Activated naive CD8-positive, alpha-beta T cell treated with anti-CD3 and anti-CD28 coated beads, Interleukin-2, amount 10 ng/mL, durations not matched to agents 7 days and 5 days (primary cell): ENCODE measurements around the gene TCN2. TPM values are rescaled to one million over a fixed set of nuclear protein-coding genes. Genes with fewer than 3 reads are reported as not detected.
"Not testable (repeated sequence)": the region's sequence is repeated elsewhere in the genome, so short reads cannot be mapped to it uniquely, and the experiment has no call there.

Experiments
- ATAC-seq: fragments of 150-1000 bp; cut with Tn5 transposase; one replicate; pipeline ENCODE4 v1.10.0; 2021; ENCODE audit warnings: low read depth, moderate library complexity
- POLR2A ChIA-PET: fragments of 350-600 bp; sonication (Branson Sonifier 250); formaldehyde crosslinking; loops from one replicate; lab custom pipeline; 2021; ENCODE audit warnings: antibody characterized with exemption; lab: Charles Lee
- DNase-seq: peaks from one replicate; pipeline ENCODE4 v3.0.0; 2021
- H3K27ac Mint-ChIP-seq: one replicate; pipeline ENCODE4 v1.8.0; 2022; ENCODE audit warnings: mild to moderate bottlenecking, mixed read lengths
- H3K27me3 Mint-ChIP-seq: one replicate; pipeline ENCODE4 v1.8.0; 2022; ENCODE audit warnings: mild to moderate bottlenecking, moderate library complexity, mixed read lengths
- H3K36me3 Mint-ChIP-seq: one replicate; pipeline ENCODE4 v1.8.0; 2021; ENCODE audit warnings: mild to moderate bottlenecking, mixed read lengths
- H3K4me1 Mint-ChIP-seq: one replicate; pipeline ENCODE4 v1.8.0; 2021; ENCODE audit warnings: mixed read lengths
- H3K4me3 Mint-ChIP-seq: one replicate; pipeline ENCODE4 v1.8.0; 2022; ENCODE audit warnings: mild to moderate bottlenecking, moderate library complexity, mixed read lengths
- H3K9me3 Mint-ChIP-seq: one replicate; pipeline ENCODE4 v1.8.0; 2021; ENCODE audit warnings: mixed read lengths
- total RNA-seq, 2 experiments: library from RNA; stranded (reverse); gene quantifications; one replicate each; pipeline ENCODE4 v1.2.3, GENCODE V29; 2021

Gene TCN2
- total RNA-seq = under 1 TPM; 0.28 to 0.94 TPM

DNA sequence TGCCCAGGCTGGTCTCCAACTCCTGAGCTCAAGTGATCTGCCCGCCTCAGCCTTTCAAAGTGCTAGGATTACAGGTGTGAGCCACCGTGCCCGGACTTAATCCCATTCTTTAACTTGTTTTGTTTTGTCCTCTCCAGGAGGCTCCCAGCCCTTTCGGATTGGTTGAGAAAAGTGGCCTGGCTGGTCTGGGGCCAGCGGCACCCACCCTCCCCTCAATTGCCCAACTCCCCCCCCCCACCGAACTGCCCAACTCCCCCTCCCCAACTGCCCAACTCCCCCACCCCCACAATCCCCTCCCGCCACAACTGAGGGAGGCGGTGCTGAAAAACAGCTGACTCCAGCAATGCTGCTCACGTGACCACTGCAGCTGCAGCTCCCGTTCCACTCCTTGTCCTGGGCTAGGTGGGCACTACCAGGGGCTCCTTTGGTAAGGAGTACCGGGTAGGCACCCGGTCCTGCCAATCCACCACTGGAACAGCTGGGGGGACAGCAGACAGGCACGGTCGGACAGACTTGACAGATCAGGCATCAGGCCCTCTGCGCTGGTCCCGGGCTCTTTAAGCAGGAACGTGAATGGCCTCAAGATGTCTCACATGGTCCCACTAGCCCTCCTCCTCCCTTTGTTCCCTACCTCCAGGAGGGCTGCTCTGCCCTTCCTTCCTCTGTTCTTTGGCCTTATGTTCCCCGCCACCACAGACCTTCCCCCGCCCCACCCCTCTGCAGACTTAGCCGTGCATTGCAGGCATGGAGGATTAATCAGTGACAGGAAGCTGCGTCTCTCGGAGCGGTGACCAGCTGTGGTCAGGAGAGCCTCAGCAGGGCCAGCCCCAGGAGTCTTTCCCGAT is at the start of gene TCN2:
Gene TCN2, plus strand, starts transcription at position 720 of the 845 bp plus-strand sequence. CDS start 158 bp downstream, outside the sequence.
- peaks cover 11% of the 10 kb centered on the region for H3K27me3 Mint-ChIP-seq
- POLR2A ChIA-PET = interaction anchor here (1.0 to 1.4 kb wide), 2 partner anchors 28 to 149 kb away, joined by 3 to 5 read pairs; partner anchors contain the start of gene SLC35E4
- ATAC-seq = peak; percentile 73
- peaks cover 35% of the 10 kb centered on the region for H3K4me1 Mint-ChIP-seq
- peak within 1 kb of the TSS; percentile 75 for H3K27ac Mint-ChIP-seq
- H3K9me3 Mint-ChIP-seq = no peaks in the 10 kb centered on the region
- H3K4me3 Mint-ChIP-seq = peak within 1 kb of the TSS; percentile 81
- H3K36me3 Mint-ChIP-seq = no peaks in the 10 kb centered on the region
- peak; percentile 55 for DNase-seq

DNA sequence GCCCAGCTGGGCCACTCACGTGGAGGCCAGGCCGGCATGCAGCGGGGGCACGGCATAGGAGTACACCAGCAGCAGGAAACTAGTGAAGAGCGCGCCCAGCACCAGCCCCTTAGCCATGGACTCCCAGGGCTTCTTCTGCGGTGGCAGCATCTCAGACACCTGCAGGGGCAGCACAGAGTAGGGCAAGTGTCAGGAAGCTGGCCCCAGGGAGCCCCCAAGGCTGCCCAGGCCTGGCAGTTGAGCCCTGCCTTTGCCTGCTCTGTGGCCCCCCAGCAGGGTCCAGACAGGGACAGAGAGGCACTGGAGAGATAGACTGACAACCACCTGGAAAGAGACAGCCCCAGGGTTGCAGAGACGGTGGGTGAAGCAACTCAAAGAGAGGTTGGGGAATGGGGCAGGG is 49.7 kb upstream of the TCN2 start:
- no peak overlapping the region for H3K4me3 Mint-ChIP-seq

DNA sequence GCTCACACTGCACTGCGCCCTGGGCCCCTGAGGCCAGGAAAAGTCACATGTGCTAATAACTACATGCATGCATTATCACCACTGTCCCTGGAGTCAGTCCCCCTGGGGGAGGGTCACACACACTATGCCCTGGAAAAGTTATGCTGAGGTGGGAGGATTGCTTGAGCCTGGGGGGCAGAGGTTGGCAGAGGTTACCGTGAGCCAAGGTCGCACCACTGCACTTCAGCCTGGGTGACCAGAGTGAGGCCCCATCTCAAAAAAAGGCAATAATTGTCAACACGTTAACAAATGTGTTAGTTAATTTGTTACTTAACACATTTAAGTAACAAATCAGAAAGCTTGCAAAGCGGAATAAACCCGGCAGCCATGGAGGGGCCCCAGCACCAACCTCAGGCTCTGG is 47.1 kb upstream of the TCN2 start:
- no peaks in the 10 kb centered on the region for H3K9me3 Mint-ChIP-seq
- DNase-seq = no peak
- H3K27ac Mint-ChIP-seq = no peak overlapping the region
- H3K27me3 Mint-ChIP-seq = no peaks in the 10 kb centered on the region
- no peak overlapping the region for H3K4me3 Mint-ChIP-seq
- no peaks in the 10 kb centered on the region for H3K36me3 Mint-ChIP-seq
- no peaks in the 10 kb centered on the region for H3K4me1 Mint-ChIP-seq
- no peak for ATAC-seq
- POLR2A ChIA-PET = no interaction called here

More for the DNA sequence above, 49.7 kb upstream of the TCN2 start:
- H3K9me3 Mint-ChIP-seq = no peaks in the 10 kb centered on the region
- POLR2A ChIA-PET = no interaction called here
- H3K36me3 Mint-ChIP-seq = no peaks in the 10 kb centered on the region
- no peak for DNase-seq
- no peak for ATAC-seq
- no peaks in the 10 kb centered on the region for H3K27me3 Mint-ChIP-seq
- H3K27ac Mint-ChIP-seq = no peak overlapping the region
- no peaks in the 10 kb centered on the region for H3K4me1 Mint-ChIP-seq

DNA sequence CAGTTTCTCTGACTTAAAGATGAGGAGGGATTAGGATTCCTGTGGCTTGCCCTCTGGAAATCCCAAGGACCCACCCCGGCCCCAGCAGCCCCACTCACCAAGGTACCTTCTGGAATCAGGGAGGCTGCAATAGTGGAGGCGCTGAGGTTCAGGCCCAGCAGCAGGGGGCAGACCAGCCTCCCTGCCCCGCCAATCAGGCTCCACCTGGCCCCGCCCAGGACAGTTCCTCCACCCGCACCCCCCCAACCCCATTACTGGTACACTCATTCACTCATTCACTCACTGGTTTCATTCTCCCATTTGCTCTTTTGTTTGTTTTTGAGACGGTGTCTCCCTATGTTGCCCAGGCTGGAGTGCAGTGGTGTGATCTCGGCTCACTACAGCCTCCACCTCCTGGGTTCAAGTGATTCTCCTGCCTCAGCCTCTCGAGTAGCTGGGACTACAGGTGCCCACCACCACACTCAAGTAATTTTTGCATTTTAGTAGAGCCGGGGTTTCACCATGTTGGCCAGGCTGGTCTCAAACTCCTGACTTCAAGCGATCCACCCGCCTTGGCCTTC is 46.3 kb upstream of the TCN2 start:
- H3K9me3 Mint-ChIP-seq, H3K27ac Mint-ChIP-seq, H3K4me1 Mint-ChIP-seq, H3K36me3 Mint-ChIP-seq, H3K27me3 Mint-ChIP-seq, POLR2A ChIA-PET, H3K4me3 Mint-ChIP-seq, DNase-seq: not testable (repeated sequence)
- ATAC-seq = peak; percentile 52

DNA sequence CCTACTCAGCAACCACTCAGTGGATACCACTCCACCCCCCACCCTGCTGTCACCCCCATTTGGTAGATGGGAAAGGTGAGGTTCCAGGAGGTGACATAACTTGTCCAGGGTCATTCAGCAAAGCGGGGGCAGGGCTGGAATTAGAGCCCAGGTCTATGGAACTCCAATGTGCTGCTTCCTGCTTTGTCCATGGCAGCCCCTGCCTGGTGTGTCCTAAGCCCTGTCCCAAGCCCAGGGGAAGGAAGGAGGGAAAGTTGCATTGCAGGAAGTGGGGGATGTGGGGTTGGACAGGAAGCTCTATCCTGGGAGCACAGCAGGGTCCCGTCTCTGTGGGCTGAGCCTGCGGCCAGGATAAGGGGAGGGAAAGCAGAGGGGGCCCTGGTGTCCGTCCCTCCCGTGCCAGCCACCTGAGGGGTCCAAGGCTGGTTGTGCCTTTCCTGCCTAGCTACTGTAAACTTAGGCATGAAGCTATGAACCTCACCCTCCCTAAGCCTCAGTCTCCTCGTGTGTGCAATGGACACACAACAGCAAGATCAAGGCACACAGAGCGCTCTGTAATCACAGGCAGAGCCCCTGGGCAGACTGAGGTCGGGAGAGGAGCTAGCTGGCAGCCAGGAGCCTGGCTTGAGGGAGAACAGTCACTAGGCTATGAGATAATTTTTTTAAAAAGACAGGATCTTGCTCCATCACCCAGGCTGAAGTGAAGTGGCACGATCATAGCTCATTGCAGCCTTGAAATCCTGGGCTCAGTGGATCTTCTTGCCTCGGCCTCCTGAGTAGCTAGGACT is 45.4 kb upstream of the TCN2 start:
- POLR2A ChIA-PET = no interaction called here
- Mint-ChIP-seq H3K4me1 (no peaks in the 10 kb centered on the region), H3K27ac (no peak overlapping the region), H3K4me3 (no peak overlapping the region), H3K27me3 (peaks cover 2% of the 10 kb centered on the region), H3K36me3 (no peaks in the 10 kb centered on the region), H3K9me3 (no peaks in the 10 kb centered on the region)
- DNase-seq (no peak), ATAC-seq (no peak)

DNA sequence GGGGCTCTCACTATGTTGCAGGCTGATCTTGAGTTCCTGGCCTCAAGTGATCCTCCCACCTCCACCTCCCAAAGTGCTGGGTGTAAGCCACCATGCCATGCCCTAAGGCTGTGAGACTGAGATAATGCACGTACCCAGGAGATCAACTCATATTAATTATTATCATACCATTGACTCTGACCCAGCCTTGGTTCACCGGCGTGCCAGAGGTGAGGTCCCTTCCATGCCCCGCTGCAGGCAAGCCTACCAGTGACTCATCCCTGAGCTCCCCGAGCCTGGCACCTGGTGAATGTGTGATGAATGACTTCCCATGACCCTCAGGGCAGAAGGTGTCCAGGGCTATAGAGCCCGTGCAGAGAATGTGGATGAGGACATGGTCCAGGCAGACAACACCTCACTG is 44.6 kb upstream of the TCN2 start:
- peaks cover 3% of the 10 kb centered on the region for H3K27me3 Mint-ChIP-seq
- no peaks in the 10 kb centered on the region for H3K36me3 Mint-ChIP-seq
- H3K27ac Mint-ChIP-seq = no peak overlapping the region
- no peak for ATAC-seq
- POLR2A ChIA-PET = no interaction called here
- H3K4me1 Mint-ChIP-seq = no peaks in the 10 kb centered on the region
- DNase-seq = no peak
- no peaks in the 10 kb centered on the region for H3K9me3 Mint-ChIP-seq
- no peak overlapping the region for H3K4me3 Mint-ChIP-seq

DNA sequence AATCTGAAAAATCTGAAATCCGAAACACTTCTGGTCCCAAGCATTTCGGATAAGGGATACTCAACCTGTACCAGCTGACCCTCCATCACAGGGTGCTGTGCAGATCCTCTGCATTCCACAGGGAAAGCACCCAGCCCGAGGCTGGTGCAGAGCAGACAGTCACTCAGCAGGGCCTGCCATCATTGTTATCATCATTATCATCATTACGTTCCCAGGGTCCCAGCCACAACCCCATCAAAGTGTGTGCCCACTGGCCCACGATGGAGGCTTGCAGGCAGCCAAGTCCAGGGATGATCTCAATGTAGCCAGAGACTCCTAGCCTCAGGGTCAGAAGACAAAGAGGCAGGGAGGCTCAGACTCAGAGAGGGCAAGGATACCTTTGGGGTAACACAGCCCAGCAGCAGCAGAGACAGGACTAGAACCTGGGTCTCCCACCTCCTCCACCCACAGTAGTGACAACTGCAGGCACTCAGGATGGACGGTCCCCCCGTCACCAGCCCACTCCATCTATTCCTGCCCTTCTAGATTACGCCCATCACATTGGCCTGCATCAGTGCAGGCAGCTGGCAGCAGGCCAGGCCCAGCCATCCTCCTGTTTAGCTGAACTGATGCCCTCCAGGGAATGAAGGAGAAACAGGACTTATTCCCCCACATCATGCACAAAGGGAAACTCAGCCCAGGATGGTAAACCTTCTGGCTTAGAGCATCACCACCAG is 42.8 kb upstream of the TCN2 start:
- Mint-ChIP-seq H3K9me3 (no peaks in the 10 kb centered on the region), H3K36me3 (no peaks in the 10 kb centered on the region), H3K27ac (no peak overlapping the region), H3K4me3 (no peak overlapping the region), H3K4me1 (no peaks in the 10 kb centered on the region), H3K27me3 (peaks cover 3% of the 10 kb centered on the region)
- no peak for ATAC-seq
- DNase-seq = no peak
- POLR2A ChIA-PET = no interaction called here

DNA sequence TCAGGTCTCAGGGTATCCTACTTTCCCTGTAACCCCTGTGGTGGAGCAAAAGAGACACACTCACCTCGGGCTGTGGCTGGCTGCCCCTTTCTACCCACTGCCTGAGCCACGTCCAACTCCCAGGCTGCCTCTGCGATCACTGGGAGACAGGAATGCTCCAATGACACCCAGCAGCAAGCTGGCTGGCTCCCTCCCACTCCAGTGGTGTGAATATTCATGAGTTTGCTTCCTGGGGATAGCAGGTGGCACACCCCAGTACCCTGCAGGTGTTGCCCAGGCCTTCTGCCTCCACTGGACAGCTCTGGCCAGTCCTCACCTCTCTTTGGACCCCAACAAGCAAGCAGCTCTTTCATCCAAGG is 42.2 kb upstream of the TCN2 start:
- POLR2A ChIA-PET = no interaction called here
- Mint-ChIP-seq H3K9me3 (no peaks in the 10 kb centered on the region), H3K27ac (no peak overlapping the region), H3K36me3 (no peaks in the 10 kb centered on the region), H3K4me3 (no peak overlapping the region), H3K4me1 (no peaks in the 10 kb centered on the region), H3K27me3 (peaks cover 3% of the 10 kb centered on the region)
- no peak for ATAC-seq
- DNase-seq = no peak

DNA sequence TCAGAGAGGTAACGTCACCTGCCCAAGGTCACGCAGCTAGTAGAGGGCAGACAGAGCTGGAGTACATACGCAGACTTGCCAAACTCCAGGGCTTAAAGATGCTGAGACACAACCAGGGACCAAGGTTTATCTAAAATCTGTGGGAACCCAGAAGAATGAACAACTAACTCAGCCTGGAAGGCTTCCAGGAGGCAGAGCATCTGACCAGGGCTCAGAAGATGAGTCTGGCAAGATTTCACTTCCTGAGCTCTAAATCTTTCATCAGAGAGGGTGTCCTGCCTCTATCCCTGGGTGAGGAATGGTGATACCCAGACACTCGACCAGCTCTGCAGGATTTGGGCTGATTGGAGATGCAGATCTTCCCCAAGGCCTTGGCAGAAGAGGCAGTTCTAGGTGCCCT is 41.6 kb upstream of the TCN2 start:
- Mint-ChIP-seq H3K4me3 (no peak overlapping the region), H3K27me3 (peaks cover 3% of the 10 kb centered on the region), H3K27ac (no peak overlapping the region), H3K9me3 (no peaks in the 10 kb centered on the region), H3K36me3 (no peaks in the 10 kb centered on the region), H3K4me1 (no peaks in the 10 kb centered on the region)
- POLR2A ChIA-PET = no interaction called here
- ATAC-seq (no peak), DNase-seq (no peak)

DNA sequence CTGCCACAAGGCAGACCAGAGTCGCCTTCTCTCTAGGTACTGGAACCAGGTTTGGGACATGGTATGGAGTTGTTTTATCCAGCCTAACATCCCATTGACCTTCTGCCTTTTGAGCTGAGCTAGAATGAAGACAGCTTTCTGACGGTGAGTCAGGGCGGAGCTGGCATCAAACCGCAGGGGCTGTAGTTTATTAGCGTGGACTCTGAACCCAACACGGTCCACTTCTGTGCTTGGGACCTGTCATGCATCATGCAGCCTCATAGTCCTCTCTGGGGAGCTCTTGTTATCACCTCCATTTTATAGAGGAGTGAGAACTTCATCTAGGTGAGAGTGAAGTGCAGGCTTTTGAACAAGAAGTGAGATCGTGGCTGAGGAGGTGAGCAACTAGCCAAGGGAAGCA is 40.8 kb upstream of the TCN2 start:
- Mint-ChIP-seq H3K27me3 (peaks cover 6% of the 10 kb centered on the region), H3K36me3 (no peaks in the 10 kb centered on the region), H3K4me3 (no peak overlapping the region), H3K4me1 (no peaks in the 10 kb centered on the region), H3K9me3 (no peaks in the 10 kb centered on the region), H3K27ac (no peak overlapping the region)
- POLR2A ChIA-PET = no interaction called here
- ATAC-seq (no peak), DNase-seq (no peak)

DNA sequence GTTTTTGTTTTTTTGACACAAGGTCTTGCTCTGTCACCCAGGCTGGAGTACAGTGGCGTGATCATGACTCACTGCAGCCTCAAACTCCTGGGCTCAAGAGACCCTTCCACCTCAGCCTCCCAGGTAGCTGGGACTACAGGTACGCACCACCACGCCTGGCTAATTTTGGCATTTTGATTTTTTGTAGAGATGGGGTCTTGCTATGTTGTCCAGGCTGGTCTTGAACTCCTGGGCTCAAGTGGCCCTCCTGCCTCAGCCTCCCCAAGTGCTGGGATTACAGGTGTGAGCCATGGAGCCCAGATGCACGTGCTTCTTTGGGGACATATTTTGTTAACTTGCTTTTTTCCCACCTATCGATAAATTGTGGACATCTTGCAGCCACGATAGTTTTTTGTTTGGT is 39.7 kb upstream of the TCN2 start:
- not testable (repeated sequence) for DNase-seq, ATAC-seq, H3K36me3 Mint-ChIP-seq, H3K4me1 Mint-ChIP-seq, H3K27me3 Mint-ChIP-seq, H3K4me3 Mint-ChIP-seq, H3K27ac Mint-ChIP-seq, H3K9me3 Mint-ChIP-seq
- POLR2A ChIA-PET = interaction anchor here (0.6 kb wide), 1 partner anchor 221 kb away, joined by 3 read pairs; no protein-coding TSS in a partner anchor

DNA sequence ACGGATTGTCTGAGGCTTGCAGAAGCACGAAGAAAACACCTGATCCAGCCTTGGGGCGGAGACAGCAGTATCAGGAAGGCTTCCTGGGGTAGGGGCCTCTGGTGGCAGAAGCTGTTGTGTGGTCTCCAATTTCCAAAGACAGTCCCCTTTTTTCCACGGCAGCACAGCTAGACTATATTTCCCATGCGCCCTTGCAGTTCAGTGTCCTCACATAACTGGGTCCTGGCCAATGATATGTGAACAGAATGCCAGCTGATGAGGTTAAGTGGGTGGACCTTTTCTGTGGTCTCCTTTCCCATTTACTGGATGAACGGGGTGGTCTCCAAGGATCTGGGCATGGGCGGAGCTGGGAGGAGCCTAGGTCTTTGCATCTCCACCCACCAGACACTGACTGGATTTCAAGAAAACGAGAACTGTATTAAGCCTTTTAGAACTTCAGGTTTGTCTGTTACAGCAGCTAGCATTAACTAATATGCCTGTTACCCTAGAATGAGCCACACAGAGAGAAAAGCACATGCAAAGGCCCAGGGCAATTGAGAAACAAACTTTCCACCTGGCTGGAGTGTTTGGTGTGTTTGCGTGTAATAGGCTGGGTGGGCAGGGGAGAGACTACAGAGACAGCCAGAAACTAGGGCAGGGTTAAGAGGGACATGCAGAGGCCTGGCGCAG is 38.7 kb upstream of the TCN2 start:
- Mint-ChIP-seq H3K36me3 (no peaks in the 10 kb centered on the region), H3K4me3 (no peak overlapping the region), H3K4me1 (no peaks in the 10 kb centered on the region), H3K27me3 (peaks cover 6% of the 10 kb centered on the region), H3K27ac (no peak overlapping the region), H3K9me3 (no peaks in the 10 kb centered on the region)
- ATAC-seq = no peak
- POLR2A ChIA-PET = no interaction called here
- no peak for DNase-seq
